NK-92 (cell line): ENCODE data around the gene SEPTIN5.

ENCODE experiments used
- DNase-seq: peaks from one replicate; lab custom pipeline; 2025; ENCODE audit not compliant: unreplicated experiment; lab: John Stamatoyannopoulos, UW

The SEPTIN5 gene

DNA sequence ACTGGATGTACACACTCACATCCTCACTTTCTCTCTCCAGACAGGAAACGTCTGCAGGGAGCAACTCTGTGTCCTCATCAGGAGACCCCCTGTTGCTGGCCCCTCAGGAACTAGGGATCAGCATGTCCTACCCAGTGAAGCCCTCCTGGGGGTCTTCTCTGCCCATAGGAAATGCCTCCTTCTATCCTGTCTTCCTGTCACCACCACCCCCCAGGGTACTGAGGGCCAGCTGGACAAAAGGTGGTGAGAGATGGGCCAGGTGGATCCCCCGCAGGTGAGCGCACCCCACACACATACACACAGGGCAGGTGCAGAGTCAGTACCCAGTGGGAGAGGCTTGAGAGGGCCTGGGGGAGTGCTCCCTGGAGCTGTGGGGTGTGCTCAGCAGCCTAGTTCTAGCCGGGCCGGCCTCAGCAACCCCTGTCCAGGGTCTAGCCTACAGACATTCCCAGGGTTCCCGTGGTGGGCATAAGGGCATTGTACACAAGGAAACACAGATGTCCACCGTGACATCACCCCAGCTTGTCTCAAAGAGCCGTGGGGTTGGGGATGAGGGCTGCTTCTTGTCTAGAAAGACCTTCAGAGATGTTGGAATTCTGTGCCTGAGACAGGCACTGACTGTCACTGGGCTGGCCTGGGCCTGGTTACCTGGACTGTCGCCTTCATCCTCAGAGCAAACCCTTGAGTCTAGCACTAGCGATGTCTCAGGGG is 18.3 kb downstream of the SEPTIN5 start:
- DNase-seq = no peak

DNA sequence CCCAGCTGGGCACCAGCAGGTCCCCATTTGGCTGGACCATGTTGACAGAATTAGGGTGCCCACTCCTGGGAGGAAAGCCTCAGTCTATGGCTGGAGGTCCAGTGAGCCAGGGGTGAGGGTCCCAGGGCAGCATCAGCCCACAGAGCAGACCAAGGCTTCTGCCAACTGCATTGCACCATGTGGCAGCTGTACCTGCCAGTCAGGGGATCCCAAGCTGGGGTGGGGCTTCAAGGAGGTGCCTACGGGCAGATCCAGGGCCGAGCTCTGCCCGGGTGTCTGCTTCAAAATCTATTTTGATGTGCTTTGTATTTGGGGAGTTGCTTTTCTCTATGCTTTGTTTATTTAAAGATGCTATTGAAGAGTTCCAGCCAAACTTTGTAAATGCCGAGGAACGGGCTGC is 19.5 kb downstream of the SEPTIN5 start:
- DNase-seq = no peak

DNA sequence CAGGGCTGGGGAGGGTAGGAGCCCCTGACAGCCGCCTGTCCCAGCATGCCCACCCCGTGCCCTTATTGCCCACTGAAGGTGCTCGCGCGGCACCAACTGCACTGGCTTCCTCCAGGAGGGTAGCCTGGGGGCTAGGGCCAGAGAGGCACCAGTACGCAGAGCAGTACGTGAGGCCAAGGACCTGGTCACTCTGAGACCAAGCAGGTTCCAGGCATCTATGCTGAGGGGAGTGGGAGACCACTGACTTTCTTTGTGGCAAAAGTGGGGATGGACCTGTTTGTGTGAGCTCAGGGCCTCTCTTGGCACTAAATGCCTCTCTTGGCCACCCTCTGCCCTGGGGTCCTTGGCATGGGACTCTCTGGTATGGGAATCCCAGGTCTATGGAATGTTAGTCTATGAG is 19.9 kb downstream of the SEPTIN5 start:
- no peak for DNase-seq

DNA sequence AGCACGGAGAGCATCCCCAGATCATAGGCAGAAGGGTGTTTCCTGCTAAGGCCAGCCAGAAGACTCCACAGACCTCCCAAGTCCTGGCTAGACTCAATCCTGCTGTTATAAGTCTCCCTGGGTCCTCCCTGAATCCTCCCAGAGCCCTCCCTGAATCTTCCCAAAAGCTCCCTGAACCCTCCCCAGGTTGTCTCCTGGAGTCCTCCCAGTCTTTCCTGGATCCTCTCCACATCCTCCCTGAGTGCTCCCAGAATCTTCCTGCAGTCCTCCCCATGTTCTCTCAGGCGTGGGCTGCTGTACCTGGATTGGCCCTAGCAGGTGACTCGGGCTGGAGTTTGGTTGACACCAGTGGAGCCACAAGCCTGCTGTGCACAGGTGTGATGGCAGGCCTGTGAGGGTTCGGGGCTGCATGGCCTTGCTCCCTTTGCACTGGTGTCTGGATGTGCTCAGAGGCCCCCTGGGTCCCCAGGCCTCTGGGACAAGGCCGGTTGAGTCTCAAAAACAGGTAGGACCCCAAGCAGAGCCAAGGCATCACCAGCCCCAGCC is 20.6 kb downstream of the SEPTIN5 start:
- no peak for DNase-seq

DNA sequence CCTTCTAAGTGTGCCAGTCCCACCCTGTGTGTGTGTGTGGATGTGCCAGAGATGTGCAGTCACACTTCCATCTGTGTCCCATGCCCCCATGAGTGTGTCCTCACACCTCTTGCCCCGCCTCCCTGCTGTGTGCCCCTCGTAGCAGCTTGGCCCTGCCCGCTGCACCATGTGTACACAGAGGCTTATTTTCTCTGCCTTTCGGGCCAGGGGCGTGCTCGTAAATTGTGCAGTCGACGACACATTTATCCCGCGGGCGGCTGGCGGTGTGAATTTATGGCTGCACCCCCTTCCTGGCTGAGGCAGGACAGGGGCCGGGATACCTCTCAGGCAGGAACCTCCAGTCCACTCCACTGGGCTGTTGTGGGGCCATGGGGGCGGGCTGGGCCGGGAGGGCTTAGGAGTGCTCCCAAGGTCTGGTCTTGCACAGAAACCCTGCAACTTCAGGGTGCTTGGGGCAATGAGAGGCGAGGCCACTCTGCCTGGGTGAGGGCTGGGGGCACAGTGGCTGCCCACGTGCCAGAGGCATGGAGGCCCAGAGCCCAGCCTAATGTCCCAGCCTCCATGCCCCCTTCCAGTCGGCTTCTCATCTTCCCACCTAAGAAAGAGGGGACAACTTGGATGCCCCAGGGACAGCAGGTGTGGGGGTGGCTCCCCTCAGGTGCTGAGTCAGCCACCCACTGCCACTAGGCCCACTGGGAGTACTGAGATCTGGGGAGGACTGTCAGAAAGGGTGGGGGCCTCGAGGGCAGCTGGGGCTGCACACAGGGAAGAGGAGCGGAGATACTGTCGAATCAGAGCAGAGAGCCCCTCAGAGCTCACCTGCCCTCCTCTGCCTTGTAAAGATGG is 21.6 kb downstream of the SEPTIN5 start:
- DNase-seq = no peak

DNA sequence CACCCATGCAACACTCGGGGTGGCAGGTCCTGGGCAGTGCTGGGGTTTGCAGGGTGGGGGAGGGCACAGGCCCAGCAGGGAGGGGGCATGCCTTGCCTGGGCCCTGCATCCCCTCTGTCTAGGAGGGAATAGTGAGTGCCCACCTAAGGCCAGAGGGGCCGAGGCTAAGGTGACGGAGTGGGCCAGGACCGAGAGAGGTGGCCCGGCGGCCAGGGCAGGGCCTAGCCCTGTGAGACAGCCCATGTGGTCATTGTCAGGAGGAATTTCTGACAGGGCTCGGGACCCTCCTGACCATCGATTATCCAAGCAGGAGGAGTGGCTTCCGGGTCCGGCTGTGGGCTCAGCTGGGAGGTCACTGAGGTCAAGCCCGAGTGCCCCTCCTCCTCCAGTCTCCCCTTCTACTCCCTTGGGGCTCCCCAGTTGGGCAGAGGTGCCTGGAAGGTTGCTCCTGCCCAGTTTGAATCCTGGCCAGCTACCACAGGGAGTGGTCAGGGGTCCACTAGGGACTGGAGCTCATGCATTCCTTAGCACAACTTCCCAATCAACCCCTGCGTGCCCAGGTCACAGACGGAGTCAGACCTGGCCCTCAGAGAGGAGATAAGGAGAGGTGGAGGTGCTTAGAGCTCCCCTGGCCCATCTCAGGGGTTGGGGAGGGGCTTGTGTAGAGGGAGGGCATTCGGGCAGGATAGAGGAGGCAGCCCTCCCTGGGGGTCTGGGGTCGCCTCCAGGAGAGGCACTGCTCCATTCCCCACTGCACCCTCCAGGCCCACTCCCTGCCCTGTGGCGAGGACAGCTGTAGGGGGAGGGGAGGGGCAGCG is 23.8 kb downstream of the SEPTIN5 start:
- no peak for DNase-seq

DNA sequence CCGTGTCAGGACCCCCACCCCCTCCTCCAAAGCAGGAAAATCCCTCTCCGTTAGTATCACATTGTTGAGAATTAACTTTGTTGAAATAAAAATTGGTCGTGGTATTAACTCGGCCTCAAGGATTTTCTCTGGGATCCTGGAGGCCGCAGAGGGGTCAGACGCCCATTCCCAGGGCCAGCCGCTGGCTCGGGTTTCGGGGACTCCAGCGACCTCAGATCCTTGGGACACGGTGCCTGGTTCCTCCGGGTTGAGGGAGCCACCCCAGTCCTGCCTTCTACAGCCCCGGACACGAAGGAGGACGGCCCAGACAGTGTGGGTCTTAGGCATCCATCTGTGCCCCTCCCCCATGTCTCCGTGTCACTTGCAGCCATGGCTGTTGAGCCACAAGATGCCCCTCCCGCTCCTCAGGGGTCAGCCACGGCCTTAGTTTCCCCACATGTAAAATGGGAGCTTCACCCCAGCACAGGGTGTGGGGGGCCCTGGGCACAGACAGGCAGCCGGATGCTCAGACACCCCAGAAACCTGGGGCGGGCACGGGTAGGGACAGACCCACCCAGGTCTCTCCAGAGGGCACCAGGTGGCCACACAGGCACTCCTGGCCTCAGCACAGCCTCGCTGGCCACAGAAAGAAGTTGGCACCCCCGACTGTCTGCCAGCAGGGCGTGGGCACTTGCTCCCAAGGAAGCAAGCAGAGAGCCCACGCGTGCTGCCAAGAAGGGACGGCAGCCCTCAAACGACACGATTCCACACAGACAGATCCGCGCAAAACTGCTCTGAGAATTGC is 24.6 kb downstream of the SEPTIN5 start:
- DNase-seq = no peak

DNA sequence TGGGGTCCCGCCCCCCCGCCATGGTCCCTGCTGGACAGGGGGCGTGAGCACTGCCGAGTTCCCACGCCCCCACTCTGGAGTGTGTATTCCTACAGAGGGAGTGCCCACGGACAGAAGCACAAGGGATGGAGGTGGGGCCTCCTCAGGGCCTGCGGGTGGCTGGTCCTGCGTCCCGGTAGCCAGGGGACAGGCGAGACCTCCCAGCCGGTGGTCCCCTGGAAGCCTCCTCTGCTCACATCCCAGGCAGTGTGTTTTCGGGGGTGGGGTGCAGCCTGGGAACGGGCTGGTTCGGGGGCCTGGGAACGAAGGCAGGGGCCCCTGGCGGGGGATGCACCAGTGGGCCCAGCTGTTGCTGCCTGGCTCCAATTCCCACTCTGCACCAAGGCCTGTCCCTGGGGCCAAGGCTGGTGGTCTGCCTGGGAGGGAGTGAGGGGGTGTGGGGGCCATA is 25.2 kb downstream of the SEPTIN5 start:
- DNase-seq = no peak

DNA sequence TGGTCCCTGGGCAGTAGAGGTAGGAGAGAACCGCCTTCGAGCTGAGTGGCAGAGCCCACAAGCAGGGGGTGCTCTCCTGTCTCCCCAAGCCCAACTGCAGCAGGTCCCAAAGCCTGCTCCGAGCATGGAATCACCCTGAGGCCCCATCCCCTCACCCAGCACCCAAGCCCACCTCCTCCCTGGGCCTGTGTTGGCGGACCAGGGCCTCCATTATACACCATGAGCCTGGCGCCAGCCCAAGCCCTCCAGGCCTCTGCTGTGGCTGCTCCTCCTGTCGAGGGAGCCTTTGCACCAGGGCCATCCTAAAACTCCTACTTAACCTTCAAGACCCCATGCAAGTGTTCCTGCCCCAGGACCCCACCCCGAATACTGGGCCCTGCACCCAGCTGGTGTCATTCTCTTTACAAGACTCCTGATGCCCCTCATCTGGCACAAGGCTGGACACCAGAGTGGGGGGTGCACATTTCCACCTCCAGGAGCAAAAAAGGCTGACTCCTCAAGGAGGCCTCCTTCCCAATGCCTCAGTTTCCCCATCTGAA is 25.7 kb downstream of the SEPTIN5 start:
- DNase-seq = no peak

DNA sequence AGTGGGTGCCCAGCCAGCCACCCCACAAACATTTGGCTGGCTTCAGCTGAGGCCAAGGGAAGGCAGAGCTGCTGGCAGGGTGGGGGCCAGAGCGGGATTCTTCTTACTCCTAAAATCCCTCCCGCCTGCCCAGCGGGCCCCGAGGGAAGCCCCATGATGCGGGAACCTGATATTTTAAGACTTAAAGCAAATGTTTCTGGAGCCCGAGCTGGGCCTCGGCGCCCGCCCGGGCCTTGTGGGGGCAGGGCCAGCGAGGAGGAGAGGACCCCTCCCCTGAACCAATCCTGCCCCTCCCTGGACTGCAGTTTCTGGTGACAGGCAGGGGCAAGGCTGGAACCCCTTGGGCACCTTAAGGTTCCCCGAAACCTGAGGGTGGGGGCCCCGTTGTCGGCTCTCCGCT is 26.3 kb downstream of the SEPTIN5 start:
- DNase-seq = no peak

DNA sequence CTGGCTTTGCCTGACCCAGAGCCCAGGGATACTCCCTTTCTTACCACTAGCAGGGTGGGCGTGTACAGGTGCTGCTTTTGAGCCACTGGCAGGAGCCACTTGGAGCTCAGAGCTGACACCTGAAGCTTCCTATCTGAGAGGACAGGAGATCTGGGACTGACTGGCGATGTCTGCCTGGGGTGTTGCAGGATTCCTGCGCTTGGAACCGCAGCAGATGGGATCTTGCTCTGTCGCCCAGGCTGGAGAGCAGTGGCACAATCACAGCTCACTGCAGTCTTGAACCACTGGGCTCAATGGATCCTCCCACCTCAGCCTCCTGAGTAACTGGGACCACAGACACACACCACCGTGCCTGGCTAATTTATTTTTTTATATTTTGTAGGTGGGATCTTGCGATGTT is 26.8 kb downstream of the SEPTIN5 start:
- no peak for DNase-seq

DNA sequence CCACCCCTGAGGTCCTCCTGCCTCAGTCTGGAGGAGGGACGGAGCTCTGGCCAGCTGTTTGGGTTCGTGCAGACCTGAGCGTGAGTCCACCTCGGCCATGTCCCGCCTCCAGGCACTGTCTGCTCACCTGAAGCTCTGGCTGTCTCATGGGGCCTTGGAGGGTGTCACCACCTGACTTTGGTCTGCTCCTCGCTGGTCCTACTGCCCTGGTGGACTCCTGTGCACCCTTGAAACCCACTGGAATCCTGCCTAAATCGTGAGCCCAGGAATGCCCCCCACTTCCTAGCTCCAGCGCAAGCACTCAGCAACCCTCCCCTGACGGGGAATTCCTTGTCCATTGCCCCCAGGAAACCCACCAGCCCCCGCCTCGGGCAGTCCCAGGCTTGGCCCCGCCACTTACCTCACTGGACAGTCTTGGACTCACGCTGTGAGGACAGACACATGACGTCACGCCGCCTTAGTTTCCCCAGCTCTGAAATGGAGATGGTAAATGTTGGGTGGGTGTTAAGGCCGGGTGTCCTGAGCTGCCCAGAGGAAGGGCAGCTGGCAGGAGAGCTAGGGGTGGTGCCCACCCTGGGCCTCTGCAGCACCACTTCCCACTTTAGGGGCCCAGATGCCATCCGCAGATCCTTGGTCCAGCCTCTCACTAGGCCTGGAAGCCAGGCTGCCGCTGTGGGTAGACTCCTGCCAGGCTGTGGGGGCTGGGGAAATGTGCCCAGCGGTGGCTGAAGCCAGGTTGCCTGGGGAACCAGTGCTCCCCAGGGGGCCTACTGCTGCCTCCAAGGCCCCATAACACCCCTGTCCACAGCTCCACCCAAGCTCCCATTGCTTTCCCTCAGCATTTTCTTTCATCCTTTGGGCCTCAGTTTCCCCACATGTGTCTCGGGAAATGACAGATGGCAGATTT is 28.1 kb downstream of the SEPTIN5 start:
- no peak for DNase-seq

DNA sequence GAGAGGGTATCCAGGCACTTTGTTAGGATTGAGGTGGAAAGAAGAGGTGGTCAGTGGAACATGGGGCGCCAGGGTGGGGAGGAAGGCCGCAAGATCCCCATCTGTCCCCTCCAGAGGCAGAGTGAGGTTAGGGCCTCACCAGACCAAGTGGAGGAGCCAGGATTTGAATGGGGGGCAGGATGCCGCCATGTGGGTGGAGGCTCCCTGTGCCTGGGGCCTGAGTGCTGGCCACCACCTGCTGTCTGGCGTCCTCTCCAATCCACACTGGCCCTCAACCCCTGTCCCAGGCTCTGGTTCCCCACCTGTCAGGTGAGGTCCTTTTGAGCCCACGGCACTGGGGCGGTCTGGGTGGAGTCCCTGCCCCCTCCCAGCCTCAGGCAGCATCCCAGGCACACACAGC is 28.8 kb downstream of the SEPTIN5 start:
- DNase-seq = no peak

DNA sequence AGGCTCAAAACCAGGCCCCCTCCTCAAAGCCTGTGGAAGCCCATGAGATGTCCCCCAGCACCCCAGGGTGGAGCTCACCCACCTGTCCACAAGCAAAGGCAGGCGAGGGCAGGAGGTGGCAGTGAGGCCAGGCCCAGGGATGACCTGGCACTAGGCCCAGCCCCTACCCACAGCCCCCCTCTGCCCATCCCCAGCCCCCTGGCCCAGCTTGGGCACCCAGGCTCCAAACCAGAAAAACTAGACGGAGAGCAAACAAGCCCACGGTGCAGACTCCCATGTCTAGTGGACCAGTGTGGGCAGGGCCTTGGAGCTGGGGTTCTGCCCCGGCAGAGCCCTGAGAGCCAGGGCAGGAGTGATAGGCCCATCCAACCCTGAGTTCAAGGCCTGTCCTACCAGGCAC is 29.3 kb downstream of the SEPTIN5 start:
- DNase-seq = no peak

DNA sequence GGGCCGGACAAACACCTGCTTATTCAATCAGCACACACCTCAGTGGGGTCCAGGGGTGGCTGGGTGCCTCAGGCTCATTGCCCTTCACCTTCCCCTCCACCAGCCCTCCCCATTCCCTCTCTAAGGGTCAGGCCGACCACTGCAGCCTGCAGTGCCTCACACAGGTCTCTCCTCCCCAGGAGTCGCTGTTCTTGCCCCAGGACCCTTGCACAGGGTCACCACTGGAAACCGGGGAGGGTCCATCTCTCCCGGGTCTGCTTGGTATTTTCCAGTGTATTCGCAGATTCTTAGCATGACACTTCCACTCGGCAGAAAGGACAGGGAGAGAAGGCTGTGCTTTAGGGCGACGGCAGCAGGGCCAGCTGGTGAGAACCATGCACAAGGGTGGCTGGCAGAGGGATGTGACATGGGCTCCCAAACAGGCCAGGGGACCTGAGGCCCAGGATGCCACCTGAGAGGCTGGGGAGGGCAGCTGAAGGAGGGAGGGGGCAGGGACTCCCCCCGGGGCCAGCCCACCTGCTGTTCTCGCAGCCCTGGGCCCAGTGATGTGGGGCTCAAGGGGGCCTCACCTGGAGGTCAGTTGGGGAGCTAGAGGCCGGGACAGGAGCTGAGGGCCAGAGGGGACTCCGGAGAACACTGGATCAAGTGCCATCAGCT is 30.2 kb downstream of the SEPTIN5 start:
- no peak for DNase-seq

DNA sequence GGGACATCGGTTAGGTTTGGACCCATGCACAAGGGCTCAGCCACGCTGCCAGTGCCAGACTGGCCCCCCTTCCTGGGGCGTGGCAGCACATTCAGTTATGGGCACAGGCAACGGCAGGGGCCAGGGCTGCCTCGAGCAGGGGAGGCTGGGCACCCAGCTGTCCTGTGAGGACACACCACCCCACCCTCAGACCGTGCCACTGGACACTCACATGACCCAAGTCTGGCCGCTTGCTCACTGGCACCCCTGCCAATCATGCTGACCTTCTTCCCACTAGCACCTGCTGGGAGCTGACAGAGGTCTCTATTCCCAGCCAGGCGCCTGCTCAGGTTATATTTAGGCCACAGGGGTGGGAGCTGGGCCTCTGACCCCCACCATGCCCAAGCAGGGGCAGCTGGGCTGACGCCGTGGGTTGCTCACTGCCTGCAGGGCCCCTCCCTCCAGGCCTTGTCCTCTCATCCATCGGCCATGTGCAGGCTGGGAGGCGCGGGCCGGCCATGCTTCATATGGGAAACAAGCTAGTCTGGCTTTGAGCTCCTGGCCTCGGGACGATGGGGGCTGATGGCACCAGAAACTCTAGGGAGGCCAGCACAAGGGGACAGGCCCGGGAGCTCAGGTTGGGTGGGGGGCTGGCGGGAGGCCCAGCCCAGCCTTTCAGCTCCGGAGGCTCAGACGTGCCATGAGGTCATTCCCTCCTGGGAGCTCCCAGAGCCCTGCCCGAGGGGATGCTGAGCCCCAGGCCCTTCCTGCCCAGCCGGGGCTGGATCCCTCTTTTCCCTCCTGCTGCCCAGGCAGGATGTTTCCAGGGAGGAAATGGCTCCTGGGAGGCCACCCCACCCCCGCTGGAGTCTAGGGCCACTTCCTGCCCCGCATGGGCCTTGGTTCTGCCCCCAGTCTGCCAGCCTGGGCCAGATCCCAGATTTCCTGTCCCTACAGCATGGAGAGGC is 31.1 kb downstream of the SEPTIN5 start:
- no peak for DNase-seq

DNA sequence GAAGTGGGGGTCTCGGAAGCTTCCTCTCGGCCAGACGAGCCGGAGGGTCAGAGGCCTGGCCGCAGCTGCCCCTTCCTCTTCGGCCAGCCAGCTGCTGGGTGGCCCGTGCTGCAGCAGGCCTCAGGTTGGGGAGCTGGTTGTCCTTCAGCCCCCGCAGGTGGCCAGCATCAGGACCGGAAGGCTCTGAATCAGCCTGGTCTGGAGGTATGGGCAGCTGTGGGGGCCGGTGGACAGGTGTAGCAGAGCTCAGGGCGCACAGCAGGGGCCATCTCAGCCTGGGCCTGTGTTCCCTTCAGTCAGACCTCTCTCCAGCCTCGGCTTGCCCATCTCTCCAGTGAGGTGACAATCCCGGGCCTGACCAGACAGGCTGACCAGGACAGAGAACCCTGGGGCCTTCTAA is 32.4 kb downstream of the SEPTIN5 start:
- DNase-seq = no peak

DNA sequence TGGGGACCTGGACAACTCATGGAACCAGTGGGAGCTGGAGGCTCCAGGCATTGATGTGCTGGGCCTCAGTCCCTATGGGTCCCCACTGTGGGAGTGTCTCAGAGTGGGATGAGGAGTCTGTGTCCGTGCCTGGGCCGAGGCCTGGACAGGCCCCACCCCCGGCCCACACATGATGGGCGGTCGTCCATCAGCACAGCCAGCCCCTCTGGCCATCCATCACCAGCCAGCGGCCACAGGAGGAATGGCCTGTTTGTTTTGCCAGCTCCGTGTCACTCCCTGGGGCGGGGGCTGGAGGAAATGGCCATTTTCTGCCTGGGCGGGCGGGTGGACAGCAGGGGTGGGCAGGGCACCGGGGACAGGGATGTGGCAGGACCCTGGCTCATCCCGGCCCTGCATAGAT is 33.2 kb downstream of the SEPTIN5 start:
- no peak for DNase-seq
